ENCODE results near the gene TNIP3.

TNIP3 gene

DNA sequence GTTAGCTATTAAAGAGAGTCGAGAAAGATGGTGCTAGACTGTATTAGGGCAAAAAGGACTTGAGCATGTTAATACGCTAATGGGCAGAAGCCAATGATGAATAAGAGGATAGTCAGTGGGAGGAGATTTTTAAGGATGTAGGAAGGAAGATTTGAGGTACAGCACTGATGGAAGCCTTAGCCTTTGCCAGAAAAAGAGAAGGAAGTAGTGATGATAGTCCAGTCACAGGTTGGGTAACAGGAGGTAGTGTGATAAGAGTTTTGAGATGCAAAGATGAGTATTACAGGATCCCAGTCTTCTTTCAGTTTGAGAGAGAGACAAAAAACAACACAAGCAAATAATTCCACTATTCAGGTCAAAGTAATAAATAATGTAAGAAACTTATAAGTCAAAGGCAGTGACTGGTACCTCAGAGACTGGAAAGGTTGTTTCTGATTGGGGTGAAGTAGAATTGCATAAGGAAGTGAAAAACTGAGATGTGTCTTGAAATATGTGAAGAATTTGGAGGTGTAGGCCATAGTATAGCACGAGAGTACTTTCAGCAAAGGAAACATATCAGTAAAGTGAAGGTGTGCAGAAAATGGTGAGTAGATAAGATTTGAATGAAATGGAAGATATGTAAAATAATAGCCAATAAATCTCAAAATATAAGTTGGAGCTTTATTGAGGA is 69.7 kb downstream of the TNIP3 start:
- no peaks in the 10 kb centered on the region for H3K27me3 ChIP-seq (ENCODE audit: control insufficient read depth, insufficient read depth, low read length, poor library complexity, severe bottlenecking)
- H3K27ac ChIP-seq (ENCODE audit: insufficient read depth, low read depth, low read length, poor library complexity, severe bottlenecking): no peak overlapping the region
- H3K4me3 ChIP-seq (ENCODE audit: insufficient read depth, low read depth, low read length): no peak overlapping the region
- no peaks in the 10 kb centered on the region for H3K9me3 ChIP-seq (ENCODE audit: control insufficient read depth, low read length)
- 93 to 96% methylated on average over 3 of the region's 3 CpGs for WGBS, 2 experiments
- no peaks in the 10 kb centered on the region for H3K4me1 ChIP-seq (ENCODE audit: control insufficient read depth, insufficient read depth, low read length)
- no peaks in the 10 kb centered on the region for H3K36me3 ChIP-seq (ENCODE audit: control insufficient read depth, insufficient read depth, low read length)

DNA sequence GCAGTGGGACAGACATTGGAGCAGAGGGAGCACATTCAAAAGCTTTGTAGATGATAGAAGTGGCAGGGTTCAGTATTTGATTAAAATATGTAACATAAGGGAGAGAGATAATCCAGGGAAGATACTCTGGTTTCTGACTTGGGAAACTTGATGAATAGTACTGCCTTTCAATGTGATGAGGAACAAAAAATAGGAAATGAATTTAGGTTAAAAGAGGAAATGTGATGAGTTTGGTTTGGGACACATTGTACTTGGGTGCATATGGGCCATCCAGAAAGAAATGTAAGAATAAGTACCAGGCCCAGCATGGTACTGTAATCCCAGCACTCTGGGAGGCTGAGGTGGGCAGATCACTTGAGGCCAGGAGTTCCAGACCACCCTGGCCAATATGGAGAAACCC is 70.9 kb downstream of the TNIP3 start:
- H3K4me3 ChIP-seq (ENCODE audit: insufficient read depth, low read depth, low read length): no peak overlapping the region
- H3K27me3 ChIP-seq (ENCODE audit: control insufficient read depth, insufficient read depth, low read length, poor library complexity, severe bottlenecking): no peaks in the 10 kb centered on the region
- no peak overlapping the region for H3K27ac ChIP-seq (ENCODE audit: insufficient read depth, low read depth, low read length, poor library complexity, severe bottlenecking)
- H3K36me3 ChIP-seq (ENCODE audit: control insufficient read depth, insufficient read depth, low read length): no peaks in the 10 kb centered on the region
- H3K9me3 ChIP-seq (ENCODE audit: control insufficient read depth, low read length): no peaks in the 10 kb centered on the region
- no peaks in the 10 kb centered on the region for H3K4me1 ChIP-seq (ENCODE audit: control insufficient read depth, insufficient read depth, low read length)

DNA sequence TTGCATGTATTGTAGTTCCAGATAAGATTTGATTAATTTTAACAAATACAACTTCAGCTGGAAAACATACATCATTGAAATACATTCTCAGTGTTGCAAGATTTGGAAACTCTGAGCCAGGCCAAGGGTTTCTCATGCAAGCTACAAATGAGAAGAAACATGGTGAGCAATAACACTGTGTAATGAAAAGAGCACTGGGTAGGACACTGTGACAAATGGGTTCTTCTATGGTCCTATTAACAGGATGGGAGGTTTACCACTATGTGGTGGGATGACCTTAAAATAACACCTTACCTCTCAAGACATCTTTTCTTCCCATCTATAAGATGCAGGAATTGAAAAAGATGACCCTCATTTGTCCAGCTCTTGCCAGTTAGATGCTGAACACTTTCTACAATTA is 72.2 kb downstream of the TNIP3 start:
- Histone ChIP-seq H3K9me3 (ENCODE audit: control insufficient read depth, low read length) (no peaks in the 10 kb centered on the region), H3K4me3 (ENCODE audit: insufficient read depth, low read depth, low read length) (no peak overlapping the region), H3K4me1 (ENCODE audit: control insufficient read depth, insufficient read depth, low read length) (no peaks in the 10 kb centered on the region), H3K27ac (ENCODE audit: insufficient read depth, low read depth, low read length, poor library complexity, severe bottlenecking) (no peak overlapping the region), H3K36me3 (ENCODE audit: control insufficient read depth, insufficient read depth, low read length) (no peaks in the 10 kb centered on the region), H3K27me3 (ENCODE audit: control insufficient read depth, insufficient read depth, low read length, poor library complexity, severe bottlenecking) (no peaks in the 10 kb centered on the region)

DNA sequence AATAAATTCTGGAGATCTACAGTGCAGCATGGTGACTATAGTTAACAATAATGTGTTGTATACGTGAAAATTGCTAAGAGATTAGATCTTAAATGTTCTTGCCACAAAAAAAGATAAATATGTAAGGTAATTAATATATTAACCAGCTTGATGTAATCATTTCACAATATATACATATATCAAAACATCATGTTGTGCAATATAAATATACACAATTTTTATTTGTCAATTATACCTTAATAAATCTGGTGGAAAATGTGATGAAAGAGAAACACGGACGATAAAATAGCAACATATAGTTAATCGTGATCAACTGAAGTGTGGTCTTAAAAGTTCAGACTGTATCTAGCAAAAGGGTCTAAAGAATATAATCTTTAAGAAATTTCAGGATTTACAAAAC is 75.3 kb downstream of the TNIP3 start:
- Histone ChIP-seq H3K27me3 (ENCODE audit: control insufficient read depth, insufficient read depth, low read length, poor library complexity, severe bottlenecking) (no peaks in the 10 kb centered on the region), H3K36me3 (ENCODE audit: control insufficient read depth, insufficient read depth, low read length) (no peaks in the 10 kb centered on the region), H3K27ac (ENCODE audit: insufficient read depth, low read depth, low read length, poor library complexity, severe bottlenecking) (no peak overlapping the region), H3K9me3 (ENCODE audit: control insufficient read depth, low read length) (no peaks in the 10 kb centered on the region), H3K4me3 (ENCODE audit: insufficient read depth, low read depth, low read length) (no peak overlapping the region), H3K4me1 (ENCODE audit: control insufficient read depth, insufficient read depth, low read length) (no peaks in the 10 kb centered on the region)
- WGBS, 2 experiments: 94 to 98% methylated on average over 3 to 4 of the region's 4 CpGs
